Erythroblast (primary cell): ENCODE results near the gene ZNF841.

Experiments
- GATA1 ChIP-seq: IDR thresholded peaks from 2 replicates; pipeline ENCODE4 v1.6.1; 2011; ENCODE audit warnings: low read depth, mild to moderate bottlenecking, control low read depth, low read length, moderate library complexity
- POLR2A ChIP-seq: IDR thresholded peaks from 2 replicates; pipeline ENCODE4 v1.6.1; 2011; ENCODE audit warnings: mild to moderate bottlenecking, low read length

GRCh38 chr19:52039169-52039568 lies 56.4 kb downstream of the ZNF841 start:
- TF ChIP-seq POLR2A (no peak), GATA1 (no peak)
